WI38 (cell line): ENCODE results near the gene EIF4E2.

Experiments used
- H3K4me3 ChIP-seq: 2 replicates; pipeline ENCODE4 v1.5.1; 2011; ENCODE audit warnings: low read depth, mild to moderate bottlenecking, control low read depth, low read length
- TF ChIP-seq, protein P1 (sequence below): IDR thresholded peaks from 2 replicates; pipeline ENCODE4 v1.5.1; 2012; ENCODE audit warnings: low read depth, mild to moderate bottlenecking, control low read depth, low read length

EIF4E2 gene

DNA sequence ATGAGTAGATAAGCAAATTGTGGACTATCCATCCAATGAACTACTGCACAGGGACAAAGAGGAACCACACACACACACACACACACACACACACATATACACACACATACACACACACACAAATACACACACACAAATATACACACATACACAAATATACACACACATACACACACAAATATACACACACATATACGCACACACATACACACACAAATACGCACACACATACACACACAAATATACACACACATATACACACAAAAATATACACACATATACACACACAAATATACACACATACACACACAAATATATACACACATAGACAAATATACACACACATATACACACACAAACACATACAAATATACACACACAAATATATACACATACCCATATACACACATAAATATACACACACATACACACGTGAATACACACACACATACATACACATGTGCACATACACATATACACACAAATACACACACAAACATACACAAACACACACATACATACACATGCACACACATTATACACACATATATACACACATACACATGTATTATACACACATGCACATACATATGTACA is 63.1 kb downstream of the EIF4E2 start:
- TF ChIP-seq, protein P1, sequence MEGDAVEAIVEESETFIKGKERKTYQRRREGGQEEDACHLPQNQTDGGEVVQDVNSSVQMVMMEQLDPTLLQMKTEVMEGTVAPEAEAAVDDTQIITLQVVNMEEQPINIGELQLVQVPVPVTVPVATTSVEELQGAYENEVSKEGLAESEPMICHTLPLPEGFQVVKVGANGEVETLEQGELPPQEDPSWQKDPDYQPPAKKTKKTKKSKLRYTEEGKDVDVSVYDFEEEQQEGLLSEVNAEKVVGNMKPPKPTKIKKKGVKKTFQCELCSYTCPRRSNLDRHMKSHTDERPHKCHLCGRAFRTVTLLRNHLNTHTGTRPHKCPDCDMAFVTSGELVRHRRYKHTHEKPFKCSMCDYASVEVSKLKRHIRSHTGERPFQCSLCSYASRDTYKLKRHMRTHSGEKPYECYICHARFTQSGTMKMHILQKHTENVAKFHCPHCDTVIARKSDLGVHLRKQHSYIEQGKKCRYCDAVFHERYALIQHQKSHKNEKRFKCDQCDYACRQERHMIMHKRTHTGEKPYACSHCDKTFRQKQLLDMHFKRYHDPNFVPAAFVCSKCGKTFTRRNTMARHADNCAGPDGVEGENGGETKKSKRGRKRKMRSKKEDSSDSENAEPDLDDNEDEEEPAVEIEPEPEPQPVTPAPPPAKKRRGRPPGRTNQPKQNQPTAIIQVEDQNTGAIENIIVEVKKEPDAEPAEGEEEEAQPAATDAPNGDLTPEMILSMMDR, result no peak
- H3K4me3 ChIP-seq, result no peak overlapping the region

GRCh38 chr2:232615339-232615738 is 64.8 kb downstream of the EIF4E2 start:
- no peak overlapping the region for H3K4me3 ChIP-seq
- TF ChIP-seq, protein P1, result no peak
